ENCODE measurements around the gene RABGAP1L.
"Not testable (repeated sequence)": the region's sequence is repeated elsewhere in the genome, so short reads cannot be mapped to it uniquely, and the experiment has no call there.

Gene RABGAP1L

GRCh38 chr1:174204697-174205308 is 45.5 kb downstream of the RABGAP1L start:
- no peak for DNase-seq

- DNase-seq, result no peak
These were observed 47.0 kb downstream of the RABGAP1L start for GRCh38 chr1:174206148-174206836.

GRCh38 chr1:174209347-174210187 is 50.2 kb downstream of the RABGAP1L start:
- no peak for DNase-seq

GRCh38 chr1:174211486-174211885 is 52.2 kb downstream of the RABGAP1L start:
- no peak for DNase-seq

GRCh38 chr1:174215766-174216165 is 56.4 kb downstream of the RABGAP1L start:
- DNase-seq, result no peak

- DNase-seq, result no peak
These were observed 57.9 kb downstream of the RABGAP1L start for GRCh38 chr1:174217248-174217647.

GRCh38 chr1:174217787-174218574 is 58.7 kb downstream of the RABGAP1L start:
- peak; percentile 52 for DNase-seq

- no peak for DNase-seq
These were observed 59.7 kb downstream of the RABGAP1L start for GRCh38 chr1:174218983-174219382.

- no peak for DNase-seq
These were observed 60.5 kb downstream of the RABGAP1L start for GRCh38 chr1:174219606-174220370.

GRCh38 chr1:174221681-174222080 is 62.4 kb downstream of the RABGAP1L start:
- DNase-seq, result no peak

- no peak for DNase-seq
These were observed 63.0 kb downstream of the RABGAP1L start for GRCh38 chr1:174222166-174222949.

GRCh38 chr1:174224641-174225040 is 65.3 kb downstream of the RABGAP1L start:
- DNase-seq, result no peak

- DNase-seq, result no peak
These were observed 66.3 kb downstream of the RABGAP1L start for GRCh38 chr1:174225499-174226204.

GRCh38 chr1:174230399-174230798 is 71.1 kb downstream of the RABGAP1L start:
- DNase-seq, result no peak

- no peak for DNase-seq
These were observed 73.4 kb downstream of the RABGAP1L start for GRCh38 chr1:174232761-174233160.

- DNase-seq, result not testable (repeated sequence)
These were observed 79.7 kb downstream of the RABGAP1L start for GRCh38 chr1:174238845-174239501.

- DNase-seq, result no peak
These were observed 80.2 kb downstream of the RABGAP1L start for GRCh38 chr1:174239541-174239940.

GRCh38 chr1:174242856-174243255 is 83.5 kb downstream of the RABGAP1L start:
- DNase-seq, result no peak

- no peak for DNase-seq
These were observed 84.2 kb downstream of the RABGAP1L start for GRCh38 chr1:174243451-174244000.

- no peak for DNase-seq
These were observed 84.7 kb downstream of the RABGAP1L start for GRCh38 chr1:174244017-174244416.
